ENCODE results near the gene APH1B.

APH1B gene

DNA sequence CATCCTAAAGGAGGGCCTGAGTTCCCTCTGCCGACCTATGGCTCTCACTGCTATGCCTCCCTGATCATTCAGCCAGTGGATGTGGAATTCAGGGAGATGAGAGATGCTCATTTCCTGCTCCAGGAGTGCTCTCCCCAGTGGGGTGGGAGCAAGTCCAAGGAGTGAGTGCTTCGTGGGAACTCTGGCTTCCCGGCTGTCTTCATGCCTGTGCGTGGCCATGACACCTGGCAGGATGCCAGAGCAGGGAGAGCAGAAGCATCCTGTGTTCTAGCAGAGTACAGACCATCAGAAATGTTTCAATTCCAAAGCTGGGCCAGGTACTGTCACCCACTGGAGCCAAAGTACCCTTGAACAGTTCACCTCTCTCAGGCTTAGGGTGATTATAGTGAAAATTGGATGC, 45.1 kb downstream of the APH1B start:
- Histone ChIP-seq H3K27ac (no peak overlapping the region), H3K4me2 (no peak overlapping the region), H3K27me3 (ENCODE audit: insufficient read depth, low read depth) (no peaks in the 10 kb centered on the region), H3K9ac (no peak overlapping the region), H2AFZ (ENCODE audit: low read depth) (no peak overlapping the region), H3K36me3 (ENCODE audit: insufficient read depth) (no peaks in the 10 kb centered on the region), H3K79me2 (ENCODE audit: insufficient read depth, low read depth) (no peaks in the 10 kb centered on the region), H4K20me1 (ENCODE audit: insufficient read depth) (no peaks in the 10 kb centered on the region), H3K4me1 (ENCODE audit: low read depth, poor library complexity, severe bottlenecking) (no peaks in the 10 kb centered on the region), H3K4me3 (IDR thresholded peaks at IDR 0.05; ENCODE audit: insufficient read depth, low read depth, low read length) (no peak overlapping the region)
- TF ChIP-seq, protein P1, sequence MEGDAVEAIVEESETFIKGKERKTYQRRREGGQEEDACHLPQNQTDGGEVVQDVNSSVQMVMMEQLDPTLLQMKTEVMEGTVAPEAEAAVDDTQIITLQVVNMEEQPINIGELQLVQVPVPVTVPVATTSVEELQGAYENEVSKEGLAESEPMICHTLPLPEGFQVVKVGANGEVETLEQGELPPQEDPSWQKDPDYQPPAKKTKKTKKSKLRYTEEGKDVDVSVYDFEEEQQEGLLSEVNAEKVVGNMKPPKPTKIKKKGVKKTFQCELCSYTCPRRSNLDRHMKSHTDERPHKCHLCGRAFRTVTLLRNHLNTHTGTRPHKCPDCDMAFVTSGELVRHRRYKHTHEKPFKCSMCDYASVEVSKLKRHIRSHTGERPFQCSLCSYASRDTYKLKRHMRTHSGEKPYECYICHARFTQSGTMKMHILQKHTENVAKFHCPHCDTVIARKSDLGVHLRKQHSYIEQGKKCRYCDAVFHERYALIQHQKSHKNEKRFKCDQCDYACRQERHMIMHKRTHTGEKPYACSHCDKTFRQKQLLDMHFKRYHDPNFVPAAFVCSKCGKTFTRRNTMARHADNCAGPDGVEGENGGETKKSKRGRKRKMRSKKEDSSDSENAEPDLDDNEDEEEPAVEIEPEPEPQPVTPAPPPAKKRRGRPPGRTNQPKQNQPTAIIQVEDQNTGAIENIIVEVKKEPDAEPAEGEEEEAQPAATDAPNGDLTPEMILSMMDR (conservative IDR thresholded peaks at IDR 0.05; ENCODE audit: low read depth, low read length), result no peak

DNA sequence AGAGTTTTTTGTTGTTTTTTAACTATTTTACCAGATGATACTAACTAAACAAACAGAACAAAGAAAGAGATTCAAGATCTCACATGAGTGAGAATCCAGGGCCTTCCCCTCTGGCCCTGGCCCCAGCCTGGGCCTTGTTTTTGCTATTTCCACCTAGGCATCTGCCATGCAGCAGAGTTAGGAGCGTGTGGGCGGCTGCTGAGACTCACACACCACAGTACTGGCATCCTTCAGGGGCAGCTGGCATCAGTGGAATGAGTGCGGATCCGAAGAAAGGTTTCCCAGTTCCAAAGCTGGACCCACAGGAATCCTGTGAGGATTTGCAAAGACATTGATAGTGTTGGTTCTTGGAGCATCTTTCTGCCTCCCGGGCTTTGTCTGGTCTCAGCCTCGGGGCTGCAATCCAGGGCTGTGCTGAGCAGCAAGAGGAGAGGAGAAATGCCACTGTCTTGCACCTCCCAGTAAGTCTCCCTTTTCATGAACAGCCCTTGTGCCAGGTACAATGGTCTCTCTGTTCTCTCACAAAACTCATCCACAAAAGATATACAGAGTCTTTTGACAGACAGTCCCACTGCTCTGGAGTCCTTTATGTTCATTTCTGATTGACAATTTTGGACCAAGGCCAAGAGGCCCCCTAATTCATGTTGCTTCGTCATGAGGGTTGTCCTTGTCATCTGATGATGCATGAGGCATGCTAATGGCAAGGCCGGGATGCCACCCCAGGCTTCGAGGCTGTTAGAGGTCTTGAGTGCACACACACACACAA, 46.6 kb downstream of the APH1B start:
- no peak overlapping the region for H3K9ac ChIP-seq
- H3K4me2 ChIP-seq, result no peak overlapping the region
- H3K27me3 ChIP-seq (ENCODE audit: insufficient read depth, low read depth), result no peaks in the 10 kb centered on the region
- no peak overlapping the region for H3K4me3 ChIP-seq (IDR thresholded peaks at IDR 0.05; ENCODE audit: insufficient read depth, low read depth, low read length)
- TF ChIP-seq, protein P1 (conservative IDR thresholded peaks at IDR 0.05; ENCODE audit: low read depth, low read length), result no peak
- no peak overlapping the region for H3K27ac ChIP-seq
- H3K79me2 ChIP-seq (ENCODE audit: insufficient read depth, low read depth), result no peaks in the 10 kb centered on the region
- no peak overlapping the region for H2AFZ ChIP-seq (ENCODE audit: low read depth)
- no peaks in the 10 kb centered on the region for H4K20me1 ChIP-seq (ENCODE audit: insufficient read depth)
- no peaks in the 10 kb centered on the region for H3K4me1 ChIP-seq (ENCODE audit: low read depth, poor library complexity, severe bottlenecking)
- no peaks in the 10 kb centered on the region for H3K36me3 ChIP-seq (ENCODE audit: insufficient read depth)

DNA sequence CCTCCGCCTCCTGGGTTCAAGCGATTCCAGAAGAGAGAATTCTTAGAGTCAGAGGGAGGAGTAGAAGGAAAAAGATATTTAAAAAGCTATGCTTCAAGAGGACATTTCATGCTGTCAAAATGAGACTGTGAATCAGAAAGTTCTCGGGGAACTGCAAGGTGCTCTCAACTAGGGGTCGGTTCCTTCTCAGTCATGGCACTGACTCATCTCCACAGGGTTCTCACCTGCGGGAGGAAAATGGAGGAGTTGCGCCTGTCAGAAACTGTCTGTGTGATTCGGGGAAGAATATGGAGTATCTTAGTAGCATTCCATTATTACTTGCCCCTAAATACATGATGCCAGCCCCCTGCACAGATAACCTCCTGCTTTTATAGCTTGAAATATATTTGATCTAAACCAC, 47.4 kb downstream of the APH1B start:
- Histone ChIP-seq H3K27me3 (ENCODE audit: insufficient read depth, low read depth) (no peaks in the 10 kb centered on the region), H3K9ac (no peak overlapping the region), H3K4me3 (IDR thresholded peaks at IDR 0.05; ENCODE audit: insufficient read depth, low read depth, low read length) (no peak overlapping the region), H3K79me2 (ENCODE audit: insufficient read depth, low read depth) (no peaks in the 10 kb centered on the region), H4K20me1 (ENCODE audit: insufficient read depth) (no peaks in the 10 kb centered on the region), H2AFZ (ENCODE audit: low read depth) (no peak overlapping the region), H3K4me1 (ENCODE audit: low read depth, poor library complexity, severe bottlenecking) (no peaks in the 10 kb centered on the region), H3K36me3 (ENCODE audit: insufficient read depth) (no peaks in the 10 kb centered on the region), H3K27ac (no peak overlapping the region), H3K4me2 (no peak overlapping the region)
- TF ChIP-seq, protein P1 (conservative IDR thresholded peaks at IDR 0.05; ENCODE audit: low read depth, low read length), result no peak

DNA sequence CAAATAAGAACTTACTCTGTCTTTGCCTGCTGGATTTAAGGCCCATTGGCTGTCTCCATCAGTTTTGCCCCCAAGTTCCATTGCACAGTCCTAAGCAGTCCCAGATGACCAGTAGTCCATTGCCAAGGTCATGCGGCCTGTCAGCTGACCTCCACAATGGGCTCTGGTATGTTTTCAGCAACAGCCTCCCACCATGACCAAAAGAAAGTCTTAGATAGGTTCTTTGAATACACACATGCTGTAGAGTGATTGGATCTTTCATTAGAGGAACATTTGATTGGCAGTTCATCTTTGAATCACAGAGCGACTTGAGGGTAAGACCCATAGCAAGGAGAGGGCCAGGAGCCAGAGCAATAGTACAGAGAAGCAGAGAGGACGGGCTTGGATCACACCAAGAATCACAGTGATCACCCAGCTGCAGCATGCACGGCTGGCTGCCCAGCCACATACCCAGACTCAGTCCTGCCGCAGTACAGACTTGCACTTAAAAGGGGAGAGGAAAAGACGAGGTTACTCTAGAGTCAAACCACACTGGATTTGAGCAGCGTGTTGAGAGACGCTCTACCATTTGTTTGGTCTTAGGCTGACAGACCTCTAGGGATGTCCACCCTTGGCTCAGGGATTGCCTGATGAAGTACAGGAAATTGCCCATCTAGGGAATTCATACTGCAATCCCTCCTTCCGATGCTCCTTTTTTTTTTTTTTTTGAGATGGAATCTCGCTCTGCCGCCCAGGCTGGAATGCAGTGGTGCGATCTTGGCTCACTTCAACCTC, 50.4 kb downstream of the APH1B start:
- Histone ChIP-seq H3K4me2 (no peak overlapping the region), H4K20me1 (ENCODE audit: insufficient read depth) (no peaks in the 10 kb centered on the region), H3K36me3 (ENCODE audit: insufficient read depth) (no peaks in the 10 kb centered on the region), H3K27me3 (ENCODE audit: insufficient read depth, low read depth) (no peaks in the 10 kb centered on the region), H3K9ac (no peak overlapping the region), H3K79me2 (ENCODE audit: insufficient read depth, low read depth) (no peaks in the 10 kb centered on the region), H3K4me3 (IDR thresholded peaks at IDR 0.05; ENCODE audit: insufficient read depth, low read depth, low read length) (no peak overlapping the region), H3K4me1 (ENCODE audit: low read depth, poor library complexity, severe bottlenecking) (no peaks in the 10 kb centered on the region), H2AFZ (ENCODE audit: low read depth) (no peak overlapping the region), H3K27ac (no peak overlapping the region)
- TF ChIP-seq, protein P1 (conservative IDR thresholded peaks at IDR 0.05; ENCODE audit: low read depth, low read length), result no peak
